M059J (cell line): ENCODE measurements around the gene MCTP1. TPM values are rescaled to one million over a fixed set of nuclear protein-coding genes. Genes with fewer than 3 reads are reported as not detected.
"Not testable (repeated sequence)": the region's sequence is repeated elsewhere in the genome, so short reads cannot be mapped to it uniquely, and the experiment has no call there.

Experiments used
- DNase-seq: peaks from one replicate; pipeline ENCODE4 v3.0.0-alpha.2; 2012; ENCODE audit warnings: low read depth
- total RNA-seq: library from RNA; depleted of rRNA; stranded (reverse); fragments of >200 nt; shearing (Covaris generic); gene quantifications from 2 replicates; pipeline ENCODE4 v1.2.3, GENCODE V29; 2014

The MCTP1 gene
- total RNA-seq, 1 experiment from 2014 or later = not detected

GRCh38 chr5:95252801-95253200 is 32.1 kb downstream of the MCTP1 start:
- DNase-seq = no peak

GRCh38 chr5:95251185-95251584 is 33.7 kb downstream of the MCTP1 start:
- DNase-seq = no peak

- DNase-seq = no peak
Observed at GRCh38 chr5:95244479-95244878, 40.4 kb downstream of the MCTP1 start.

- no peak for DNase-seq
Observed at GRCh38 chr5:95241635-95242034, 43.3 kb downstream of the MCTP1 start.

GRCh38 chr5:95241161-95241560 is 43.7 kb downstream of the MCTP1 start:
- no peak for DNase-seq

- DNase-seq = no peak
Observed at GRCh38 chr5:95238560-95239325, 46.2 kb downstream of the MCTP1 start.

GRCh38 chr5:95237324-95237723 is 47.6 kb downstream of the MCTP1 start:
- DNase-seq = no peak

- no peak for DNase-seq
Observed at GRCh38 chr5:95235439-95235982, 49.4 kb downstream of the MCTP1 start.

- no peak for DNase-seq
Observed at GRCh38 chr5:95229646-95230045, 55.2 kb downstream of the MCTP1 start.

GRCh38 chr5:95224701-95225459 is 60.0 kb downstream of the MCTP1 start:
- DNase-seq = no peak

- DNase-seq = no peak
Observed at GRCh38 chr5:95223566-95224258, 61.2 kb downstream of the MCTP1 start.

- no peak for DNase-seq
Observed at GRCh38 chr5:95222836-95223235, 62.1 kb downstream of the MCTP1 start.

GRCh38 chr5:95221234-95221633 is 63.7 kb downstream of the MCTP1 start:
- no peak for DNase-seq

- DNase-seq = no peak
Observed at GRCh38 chr5:95220381-95220780, 64.5 kb downstream of the MCTP1 start.

- DNase-seq = no peak
Observed at GRCh38 chr5:95219411-95219810, 65.5 kb downstream of the MCTP1 start.

GRCh38 chr5:95217881-95218280 is 67.0 kb downstream of the MCTP1 start:
- DNase-seq = no peak

- DNase-seq = no peak
Observed at GRCh38 chr5:95217351-95217750, 67.5 kb downstream of the MCTP1 start.

GRCh38 chr5:95216136-95216955 is 68.5 kb downstream of the MCTP1 start:
- no peak for DNase-seq

- not testable (repeated sequence) for DNase-seq
Observed at GRCh38 chr5:95207811-95208210, 77.1 kb downstream of the MCTP1 start.

- DNase-seq = no peak
Observed at GRCh38 chr5:95194856-95195255, 90.0 kb downstream of the MCTP1 start.

GRCh38 chr5:95191330-95191729 is 93.6 kb downstream of the MCTP1 start:
- DNase-seq = no peak
